Measurements from ENCODE around the gene FREY1. TPM values are rescaled to one million over a fixed set of nuclear protein-coding genes. Genes with fewer than 3 reads are reported as not detected.

The FREY1 gene
- total and polyA plus RNA-seq, 2 donors (not counting 1 experiment from before 2014, with no cell fraction given): 0.82 to 6.6 TPM

DNA sequence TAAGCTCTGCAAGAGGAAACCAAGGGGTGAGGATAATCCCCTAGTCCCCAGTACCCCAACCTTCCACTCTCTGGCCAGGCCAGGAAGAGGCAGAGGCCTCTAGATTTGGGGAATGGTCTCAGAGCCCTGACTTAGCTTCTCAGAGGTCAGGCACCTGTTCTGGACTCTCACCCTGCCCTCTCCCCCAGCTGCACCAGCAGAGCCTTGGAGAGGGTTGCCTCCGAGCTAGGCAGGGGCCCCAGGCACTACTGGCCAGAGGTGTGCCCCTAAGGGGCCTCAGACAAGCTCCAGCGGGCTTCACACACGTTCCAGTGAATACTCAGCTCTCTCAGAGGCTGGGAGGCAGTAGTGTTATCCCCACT is 8.0 kb downstream of the FREY1 start:
- no peaks in the 10 kb centered on the region for H3K36me3 ChIP-seq (replicated peaks in 1 of 2; ENCODE audit: control extremely low read depth in 1 of 2, control insufficient read depth in 1 of 2, extremely low read depth in 1 of 2, insufficient read depth in 2 of 2, low read length in 1 of 2)
- peak overlapping the region in 4 of 5 experiments; percentile 37 to 59 (median 50) for H3K4me3 ChIP-seq (ENCODE audit: control extremely low read depth in 1 of 5, extremely low read depth in 1 of 5, insufficient read depth in 1 of 5, low read depth in 2 of 5, low read length in 4 of 5)
- Mint-ChIP-seq H3K9me3 (ENCODE audit: insufficient read depth) (no peaks in the 10 kb centered on the region), H3K4me1 (peaks cover 12% of the 10 kb centered on the region), H3K4me3 (peak overlapping the region; percentile 81), H3K27me3 (peaks cover 28% of the 10 kb centered on the region), H3K27ac (no peak overlapping the region)
- DNase-seq (no peak), ATAC-seq (ENCODE audit: low read depth) (no peak)
- ChIA-PET CTCF (interaction anchor here (1.2 to 3.3 kb wide), 4 partner anchors 19 to 108 kb away, joined by 3 to 12 read pairs (median 4); partner anchors contain the start of gene PEX16), POLR2A (interaction anchor here (0.6 to 1.2 kb wide), 2 partner anchors 31 to 957 kb away, joined by 3 to 4 read pairs; no protein-coding TSS in a partner anchor)
- no peak overlapping the region for H3K27ac ChIP-seq (ENCODE audit: low read length in 2 of 2)
- no peaks in the 10 kb centered on the region for H4K20me1 ChIP-seq (ENCODE audit: control insufficient read depth, insufficient read depth, low read length, poor library complexity, severe bottlenecking)
- no peaks in the 10 kb centered on the region for H3K79me2 ChIP-seq (ENCODE audit: control insufficient read depth, insufficient read depth, low read length)
- peaks cover 0 to 47% (median 21%) of the 10 kb centered on the region in 4 experiments for H3K27me3 ChIP-seq (replicated peaks in 1 of 4; ENCODE audit: control extremely low read depth in 1 of 4, control insufficient read depth in 3 of 4, insufficient read depth in 4 of 4, low read length in 3 of 4)
- H3K4me1 ChIP-seq (ENCODE audit: control insufficient read depth in 2 of 2, insufficient read depth in 2 of 2, low read length in 2 of 2): peaks cover 12 to 17% of the 10 kb centered on the region in 2 donors
- H2AFZ ChIP-seq (ENCODE audit: insufficient read depth, low read depth, low read length, poor library complexity, severe bottlenecking): peak overlapping the region; percentile 73
- H3K9ac ChIP-seq (ENCODE audit: low read length): peak overlapping the region; percentile 66
- intact Hi-C loops (cut with micrococcal nuclease): loop anchor here (1.0 kb wide), 4 partner anchors 14 to 52 kb away; partner anchors contain the start of genes CRY2 and MAPK8IP1
- WGBS (ENCODE audit: insufficient coverage): 13% methylated on average over 3 of the region's 3 CpGs
- no peak for TF ChIP-seq EZH2 (IDR thresholded peaks at IDR 0.05; ENCODE audit: borderline replicate concordance, insufficient read depth, low read depth, low read length, poor library complexity, severe bottlenecking)
- TF ChIP-seq, protein P1, sequence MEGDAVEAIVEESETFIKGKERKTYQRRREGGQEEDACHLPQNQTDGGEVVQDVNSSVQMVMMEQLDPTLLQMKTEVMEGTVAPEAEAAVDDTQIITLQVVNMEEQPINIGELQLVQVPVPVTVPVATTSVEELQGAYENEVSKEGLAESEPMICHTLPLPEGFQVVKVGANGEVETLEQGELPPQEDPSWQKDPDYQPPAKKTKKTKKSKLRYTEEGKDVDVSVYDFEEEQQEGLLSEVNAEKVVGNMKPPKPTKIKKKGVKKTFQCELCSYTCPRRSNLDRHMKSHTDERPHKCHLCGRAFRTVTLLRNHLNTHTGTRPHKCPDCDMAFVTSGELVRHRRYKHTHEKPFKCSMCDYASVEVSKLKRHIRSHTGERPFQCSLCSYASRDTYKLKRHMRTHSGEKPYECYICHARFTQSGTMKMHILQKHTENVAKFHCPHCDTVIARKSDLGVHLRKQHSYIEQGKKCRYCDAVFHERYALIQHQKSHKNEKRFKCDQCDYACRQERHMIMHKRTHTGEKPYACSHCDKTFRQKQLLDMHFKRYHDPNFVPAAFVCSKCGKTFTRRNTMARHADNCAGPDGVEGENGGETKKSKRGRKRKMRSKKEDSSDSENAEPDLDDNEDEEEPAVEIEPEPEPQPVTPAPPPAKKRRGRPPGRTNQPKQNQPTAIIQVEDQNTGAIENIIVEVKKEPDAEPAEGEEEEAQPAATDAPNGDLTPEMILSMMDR (IDR thresholded peaks at IDR 0.05): no peak
- peaks cover 0 to 12% (median 0%) of the 10 kb centered on the region in 3 donors for H3K9me3 ChIP-seq (ENCODE audit: control extremely low read depth in 1 of 3, control insufficient read depth in 2 of 3, insufficient read depth in 1 of 3, low read length in 2 of 3)
- peak overlapping the region; percentile 93 for H3K4me2 ChIP-seq (replicated peaks; ENCODE audit: low read depth, low read length, poor library complexity, severe bottlenecking)

DNA sequence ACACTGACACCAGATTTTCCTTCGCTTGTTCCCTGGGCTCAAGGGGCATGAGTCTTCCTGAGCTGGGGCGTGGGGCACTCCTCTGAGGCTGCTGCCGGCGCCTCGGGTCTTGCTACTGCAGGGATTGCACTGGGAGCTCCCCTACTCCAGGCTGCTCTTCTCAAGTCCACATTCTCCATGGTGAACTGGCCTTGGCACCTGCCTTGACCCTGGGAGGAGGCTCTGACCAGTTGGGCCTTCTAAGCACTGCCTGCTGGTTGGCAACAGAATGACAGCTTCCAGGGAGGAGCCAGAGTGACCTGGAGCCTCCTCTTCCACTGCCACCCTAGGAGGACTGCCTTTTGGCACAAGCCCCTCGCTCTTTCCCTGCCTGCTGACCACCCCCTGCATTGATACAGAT is 9.5 kb downstream of the FREY1 start:
- Mint-ChIP-seq H3K9me3 (ENCODE audit: insufficient read depth) (no peaks in the 10 kb centered on the region), H3K27me3 (peaks cover 35% of the 10 kb centered on the region), H3K4me1 (peaks cover 12% of the 10 kb centered on the region), H3K4me3 (no peak overlapping the region), H3K27ac (no peak overlapping the region)
- H2AFZ ChIP-seq (ENCODE audit: insufficient read depth, low read depth, low read length, poor library complexity, severe bottlenecking): no peak overlapping the region
- H4K20me1 ChIP-seq (ENCODE audit: control insufficient read depth, insufficient read depth, low read length, poor library complexity, severe bottlenecking): no peaks in the 10 kb centered on the region
- no peak overlapping the region for H3K9ac ChIP-seq (ENCODE audit: low read length)
- intact Hi-C loops (cut with micrococcal nuclease): no loop called here
- no peaks in the 10 kb centered on the region for H3K36me3 ChIP-seq (replicated peaks in 1 of 2; ENCODE audit: control extremely low read depth in 1 of 2, control insufficient read depth in 1 of 2, extremely low read depth in 1 of 2, insufficient read depth in 2 of 2, low read length in 1 of 2)
- no peak for ATAC-seq (ENCODE audit: low read depth)
- no peak overlapping the region for H3K27ac ChIP-seq (ENCODE audit: low read length in 2 of 2)
- H3K79me2 ChIP-seq (ENCODE audit: control insufficient read depth, insufficient read depth, low read length): no peaks in the 10 kb centered on the region
- H3K4me1 ChIP-seq (ENCODE audit: control insufficient read depth in 2 of 2, insufficient read depth in 2 of 2, low read length in 2 of 2): peaks cover 12 to 17% of the 10 kb centered on the region in 2 donors
- CTCF ChIA-PET: interaction anchor here (0.7 to 3.3 kb wide), 3 partner anchors 20 to 106 kb away, joined by 3 to 12 read pairs (median 3); partner anchors contain the start of gene PEX16
- DNase-seq: no peak
- no peak overlapping the region for H3K4me2 ChIP-seq (replicated peaks; ENCODE audit: low read depth, low read length, poor library complexity, severe bottlenecking)
- H3K9me3 ChIP-seq (ENCODE audit: control extremely low read depth in 1 of 3, control insufficient read depth in 2 of 3, insufficient read depth in 1 of 3, low read length in 2 of 3): peaks cover 0 to 12% (median 0%) of the 10 kb centered on the region in 3 donors
- H3K27me3 ChIP-seq (replicated peaks in 1 of 4; ENCODE audit: control extremely low read depth in 1 of 4, control insufficient read depth in 3 of 4, insufficient read depth in 4 of 4, low read length in 3 of 4): peaks cover 0 to 53% (median 23%) of the 10 kb centered on the region in 4 experiments
- TF ChIP-seq EZH2 (IDR thresholded peaks at IDR 0.05; ENCODE audit: borderline replicate concordance, insufficient read depth, low read depth, low read length, poor library complexity, severe bottlenecking): no peak
- TF ChIP-seq, protein P1 (IDR thresholded peaks at IDR 0.05): no peak
- WGBS (ENCODE audit: insufficient coverage): 95% methylated on average over 5 of the region's 6 CpGs
- POLR2A ChIA-PET: no interaction called here
- H3K4me3 ChIP-seq (ENCODE audit: control extremely low read depth in 1 of 5, extremely low read depth in 1 of 5, insufficient read depth in 1 of 5, low read depth in 2 of 5, low read length in 4 of 5): no peak overlapping the region

Measured in B cell (primary cell).